ENCODE results near the gene GRM7. TPM values are rescaled to one million over a fixed set of nuclear protein-coding genes. Genes with fewer than 3 reads are reported as not detected.

Gene GRM7
- total and polyA plus RNA-seq, 5 experiments from 2014 or later, result not detected

DNA sequence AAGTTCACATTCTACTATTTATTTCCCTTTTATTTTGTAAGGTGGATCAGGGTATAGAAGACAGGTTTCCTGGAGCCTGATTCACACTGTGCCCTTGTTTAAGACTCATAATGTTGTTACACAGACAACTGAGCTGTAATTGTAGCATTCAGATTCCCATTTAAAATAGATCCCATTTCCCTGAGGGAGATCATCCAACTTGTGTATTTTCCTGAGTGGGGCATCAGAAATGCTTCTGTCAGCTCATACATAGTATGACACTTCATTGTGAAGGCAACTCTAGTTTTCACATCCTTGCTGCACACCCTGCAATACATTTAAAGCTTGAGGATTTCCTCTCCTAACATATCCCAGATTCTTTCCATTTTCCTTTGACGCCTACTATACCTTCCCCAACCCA is 659.7 kb downstream of the GRM7 start:
- no peak for ATAC-seq
- DNase-seq, result no peak
- Mint-ChIP-seq H3K36me3 (no peaks in the 10 kb centered on the region), H3K27me3 (peaks cover 0 to 3% (median 0%) of the 10 kb centered on the region in 5 donors), H3K27ac (no peak overlapping the region), H3K9me3 (peaks cover 0 to 17% (median 5%) of the 10 kb centered on the region in 9 donors), H3K4me1 (no peaks in the 10 kb centered on the region), H3K4me3 (no peak overlapping the region)
- POLR2A ChIA-PET, result no interaction called here

DNA sequence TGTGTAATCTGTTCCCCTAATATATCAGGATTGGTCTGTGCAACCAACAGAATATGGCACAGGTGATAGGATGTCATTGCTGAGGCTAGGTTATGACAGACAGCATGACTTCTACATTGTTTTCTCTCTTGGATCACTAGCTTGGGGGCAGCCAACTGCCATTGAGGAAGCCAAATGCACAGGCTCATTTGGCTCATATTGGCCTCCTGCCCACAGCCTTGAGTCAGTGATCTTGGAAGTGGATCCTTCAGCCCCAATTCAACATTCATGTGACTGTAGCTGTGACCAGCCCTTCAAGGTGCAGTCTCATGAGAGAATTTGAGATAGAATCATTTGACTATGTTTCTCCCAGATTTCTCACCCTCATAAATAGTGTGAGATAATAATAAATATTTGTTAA is 675.6 kb downstream of the GRM7 start:
- peaks cover 0 to 11% (median 2%) of the 10 kb centered on the region in 5 donors for H3K27me3 Mint-ChIP-seq
- H3K36me3 Mint-ChIP-seq, result no peaks in the 10 kb centered on the region
- ATAC-seq (no peak), DNase-seq (no peak)
- no peak overlapping the region for H3K27ac Mint-ChIP-seq
- no peak overlapping the region for H3K4me3 Mint-ChIP-seq
- H3K9me3 Mint-ChIP-seq, result peaks cover 0 to 12% (median 0%) of the 10 kb centered on the region in 9 donors
- no peaks in the 10 kb centered on the region for H3K4me1 Mint-ChIP-seq
- POLR2A ChIA-PET, result no interaction called here

DNA sequence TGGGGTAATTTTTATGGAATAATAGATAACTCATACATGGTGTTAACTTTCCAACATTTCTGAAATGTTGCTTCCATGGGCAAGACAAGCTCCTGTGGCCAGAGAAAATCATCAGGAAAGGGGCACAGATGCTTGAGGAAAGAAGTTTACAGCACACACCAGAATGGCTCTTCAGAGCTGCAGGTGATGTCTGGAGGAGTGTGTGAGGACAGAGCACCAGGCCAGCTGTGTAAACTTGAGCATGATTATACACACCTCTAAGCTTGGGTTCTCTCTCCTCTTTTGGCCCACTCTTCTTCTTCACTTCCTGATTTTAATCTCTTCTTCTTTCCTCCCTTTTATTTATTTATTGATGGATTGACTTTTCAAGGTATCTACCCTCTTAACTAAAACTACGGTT is 676.0 kb downstream of the GRM7 start:
- Mint-ChIP-seq H3K36me3 (no peaks in the 10 kb centered on the region), H3K4me1 (no peaks in the 10 kb centered on the region), H3K27me3 (peaks cover 0 to 8% (median 2%) of the 10 kb centered on the region in 5 donors), H3K9me3 (peaks cover 0 to 12% (median 0%) of the 10 kb centered on the region in 9 donors), H3K4me3 (no peak overlapping the region), H3K27ac (no peak overlapping the region)
- POLR2A ChIA-PET, result no interaction called here
- no peak for DNase-seq
- ATAC-seq, result no peak

- POLR2A ChIA-PET, result no interaction called here
- H3K4me3 Mint-ChIP-seq, result no peak overlapping the region
- ATAC-seq (no peak), DNase-seq (no peak)
- no peaks in the 10 kb centered on the region for H3K4me1 Mint-ChIP-seq
- no peaks in the 10 kb centered on the region for H3K36me3 Mint-ChIP-seq
- H3K9me3 Mint-ChIP-seq, result peaks cover 0 to 4% (median 0%) of the 10 kb centered on the region in 9 donors
- H3K27me3 Mint-ChIP-seq, result peaks cover 0 to 9% (median 1%) of the 10 kb centered on the region in 5 donors
- H3K27ac Mint-ChIP-seq, result no peak overlapping the region
Measured at GRCh38 chr3:7543294-7543880, 682.5 kb downstream of the GRM7 start.

DNA sequence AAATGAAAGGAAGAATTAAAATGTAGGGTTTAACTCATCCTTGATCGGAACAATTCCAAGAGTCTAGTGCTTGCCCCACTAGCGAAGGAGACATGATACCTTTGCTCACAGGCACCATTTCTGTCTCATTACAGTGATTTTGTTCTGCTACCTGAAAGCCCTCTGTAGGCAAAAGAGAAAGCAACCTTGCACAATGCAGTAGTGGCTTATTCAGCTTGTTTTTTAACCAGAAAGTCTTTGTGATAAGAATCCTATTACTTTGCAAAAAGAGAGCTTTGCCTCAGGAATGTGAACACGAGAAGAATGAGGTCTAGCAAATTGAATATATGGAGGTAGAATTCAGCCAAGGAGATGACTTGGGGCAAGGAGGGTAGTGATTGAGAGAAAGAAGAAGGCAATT is 684.4 kb downstream of the GRM7 start:
- no peak for ATAC-seq
- Mint-ChIP-seq H3K4me1 (no peaks in the 10 kb centered on the region), H3K27me3 (peaks cover 0 to 9% (median 1%) of the 10 kb centered on the region in 5 donors), H3K36me3 (no peaks in the 10 kb centered on the region), H3K9me3 (peaks cover 0 to 4% (median 0%) of the 10 kb centered on the region in 9 donors), H3K27ac (no peak overlapping the region), H3K4me3 (no peak overlapping the region)
- POLR2A ChIA-PET, result no interaction called here
- DNase-seq, result no peak

- H3K4me3 Mint-ChIP-seq, result no peak overlapping the region
- ATAC-seq, result no peak
- H3K36me3 Mint-ChIP-seq, result no peaks in the 10 kb centered on the region
- peaks cover 0 to 9% (median 1%) of the 10 kb centered on the region in 5 donors for H3K27me3 Mint-ChIP-seq
- H3K9me3 Mint-ChIP-seq, result peaks cover 0 to 4% (median 0%) of the 10 kb centered on the region in 9 donors
- H3K27ac Mint-ChIP-seq, result no peak overlapping the region
- H3K4me1 Mint-ChIP-seq, result no peaks in the 10 kb centered on the region
- POLR2A ChIA-PET, result no interaction called here
- no peak for DNase-seq
Measured at GRCh38 chr3:7546253-7546652, 685.3 kb downstream of the GRM7 start.

DNA sequence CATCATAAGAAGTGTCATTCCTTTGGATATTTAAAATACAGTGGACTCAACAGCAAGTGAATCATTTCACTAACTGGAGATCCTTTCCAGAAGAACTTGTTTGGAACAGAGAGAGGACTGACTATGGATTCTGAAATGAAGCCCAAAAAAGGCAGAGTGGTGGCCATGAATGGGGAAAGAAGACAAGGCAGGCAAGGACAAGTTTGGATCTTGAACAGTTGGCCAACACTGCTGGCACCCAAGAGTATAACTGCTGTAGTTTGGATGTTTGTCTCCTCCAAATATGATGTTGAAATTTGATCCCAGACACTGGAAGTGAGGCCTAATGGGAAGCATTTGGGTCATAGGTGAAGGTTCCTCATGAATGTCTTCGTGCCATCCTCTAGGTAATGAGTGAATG is 686.9 kb downstream of the GRM7 start:
- DNase-seq (no peak), ATAC-seq (no peak)
- Mint-ChIP-seq H3K4me1 (no peaks in the 10 kb centered on the region), H3K27me3 (peaks cover 0 to 7% (median 1%) of the 10 kb centered on the region in 5 donors), H3K9me3 (peaks cover 0 to 13% (median 7%) of the 10 kb centered on the region in 9 donors), H3K4me3 (no peak overlapping the region), H3K36me3 (peaks cover 0 to under 1% (median 0%) of the 10 kb centered on the region in 3 donors), H3K27ac (no peak overlapping the region)
- POLR2A ChIA-PET, result no interaction called here

DNA sequence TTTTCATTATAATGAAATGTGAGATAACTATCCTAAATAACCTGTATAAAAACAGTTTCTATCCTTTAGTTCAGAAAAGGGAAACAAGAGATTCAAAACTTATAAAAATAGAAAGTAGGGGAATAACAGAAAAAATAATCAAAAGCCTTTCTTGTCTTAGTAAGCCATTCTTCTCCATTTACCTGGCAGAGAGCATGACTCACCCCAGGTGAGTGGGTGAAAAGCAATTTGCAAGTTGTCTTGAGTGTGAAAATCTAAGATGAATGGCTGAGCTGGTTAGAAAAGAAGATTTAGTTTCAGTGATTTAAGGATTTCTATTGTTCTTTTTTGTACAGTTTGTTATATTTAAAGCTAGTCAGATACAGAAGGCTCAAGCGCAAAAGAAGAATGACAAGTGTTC is 702.0 kb downstream of the GRM7 start:
- DNase-seq, result no peak
- no peak for ATAC-seq
- Mint-ChIP-seq H3K4me3 (no peak overlapping the region), H3K4me1 (no peaks in the 10 kb centered on the region), H3K27ac (no peak overlapping the region), H3K27me3 (peaks cover 0 to 6% (median 0%) of the 10 kb centered on the region in 5 donors), H3K9me3 (peaks cover 0 to 5% (median 0%) of the 10 kb centered on the region in 9 donors), H3K36me3 (peaks cover 0 to 2% (median 0%) of the 10 kb centered on the region in 3 donors)
- POLR2A ChIA-PET, result no interaction called here

DNA sequence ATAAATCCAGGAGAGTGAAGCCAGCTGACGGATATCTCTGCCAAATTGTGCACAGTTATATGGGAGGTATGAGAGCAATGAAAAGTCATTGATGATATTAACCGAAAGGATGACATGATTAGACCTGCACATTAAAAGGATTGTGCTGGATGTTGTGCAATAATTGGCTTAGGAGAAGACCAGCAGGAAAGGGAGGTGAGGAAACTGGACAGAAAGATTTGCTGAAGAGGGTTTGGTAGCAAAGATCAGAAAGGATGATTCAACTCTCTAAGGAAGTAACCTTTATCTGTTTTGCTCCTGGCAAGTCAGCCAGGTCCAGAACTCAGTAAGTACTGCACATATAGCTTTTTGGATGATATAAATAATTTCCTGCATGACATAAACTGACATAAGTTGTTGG is 704.7 kb downstream of the GRM7 start:
- POLR2A ChIA-PET, result no interaction called here
- H3K4me3 Mint-ChIP-seq, result no peak overlapping the region
- DNase-seq, result no peak

GRCh38 chr3:7567160-7567559 is 706.2 kb downstream of the GRM7 start:
- Mint-ChIP-seq H3K9me3 (peaks cover 0 to 19% (median 12%) of the 10 kb centered on the region in 9 donors), H3K4me3 (no peak overlapping the region), H3K27ac (no peak overlapping the region), H3K36me3 (peaks cover 0 to 6% (median 2%) of the 10 kb centered on the region in 3 donors), H3K27me3 (peaks cover 0 to 14% (median 0%) of the 10 kb centered on the region in 5 donors), H3K4me1 (no peaks in the 10 kb centered on the region)
- POLR2A ChIA-PET, result no interaction called here
- DNase-seq (no peak), ATAC-seq (no peak)

More for the DNA sequence above, 704.7 kb downstream of the GRM7 start:
- H3K27ac Mint-ChIP-seq, result no peak overlapping the region
- H3K27me3 Mint-ChIP-seq, result peaks cover 0 to 14% (median 0%) of the 10 kb centered on the region in 5 donors
- no peak for ATAC-seq
- H3K36me3 Mint-ChIP-seq, result peaks cover 0 to 6% (median 0%) of the 10 kb centered on the region in 3 donors
- peaks cover 0 to 9% (median 4%) of the 10 kb centered on the region in 9 donors for H3K9me3 Mint-ChIP-seq
- no peaks in the 10 kb centered on the region for H3K4me1 Mint-ChIP-seq

- peaks cover 0 to 19% (median 12%) of the 10 kb centered on the region in 9 donors for H3K9me3 Mint-ChIP-seq
Measured at GRCh38 chr3:7568526-7569184, 707.7 kb downstream of the GRM7 start.

DNA sequence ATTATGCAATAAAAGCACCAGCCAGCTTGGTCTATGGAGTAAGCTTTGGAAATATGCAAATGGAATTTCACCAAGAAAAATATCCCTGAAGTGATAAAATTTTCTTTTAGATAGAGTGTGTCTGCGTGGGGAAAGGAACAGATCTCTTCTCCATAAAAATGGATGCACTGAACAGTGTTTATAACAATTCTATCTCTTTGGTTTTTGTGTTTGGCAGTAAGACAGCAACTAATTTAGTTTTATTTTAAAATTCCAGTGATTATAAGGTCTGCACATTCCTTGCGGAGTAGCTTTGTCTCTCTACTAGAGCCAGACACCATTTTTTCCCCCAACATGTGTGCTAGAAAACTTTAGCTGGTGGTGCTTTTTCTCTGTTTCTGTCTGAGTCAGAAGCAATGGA is 712.4 kb downstream of the GRM7 start:
- Mint-ChIP-seq H3K27me3 (peaks cover 0 to 17% (median 8%) of the 10 kb centered on the region in 5 donors), H3K4me1 (peaks cover 0 to 2% (median 0%) of the 10 kb centered on the region in 4 donors), H3K4me3 (no peak overlapping the region), H3K36me3 (peaks cover 0 to 2% (median 0%) of the 10 kb centered on the region in 3 donors), H3K27ac (no peak overlapping the region), H3K9me3 (peaks cover 0 to 19% (median 12%) of the 10 kb centered on the region in 9 donors)
- DNase-seq (no peak), ATAC-seq (no peak)
- POLR2A ChIA-PET, result no interaction called here

More at GRCh38 chr3:7568526-7569184, 707.7 kb downstream of the GRM7 start:
- no peak for ATAC-seq
- POLR2A ChIA-PET, result no interaction called here
- peaks cover 0 to 6% (median 2%) of the 10 kb centered on the region in 3 donors for H3K36me3 Mint-ChIP-seq
- no peak for DNase-seq
- H3K4me1 Mint-ChIP-seq, result no peaks in the 10 kb centered on the region
- H3K4me3 Mint-ChIP-seq, result no peak overlapping the region
- peaks cover 0 to 14% (median 0%) of the 10 kb centered on the region in 5 donors for H3K27me3 Mint-ChIP-seq
- H3K27ac Mint-ChIP-seq, result no peak overlapping the region

DNA sequence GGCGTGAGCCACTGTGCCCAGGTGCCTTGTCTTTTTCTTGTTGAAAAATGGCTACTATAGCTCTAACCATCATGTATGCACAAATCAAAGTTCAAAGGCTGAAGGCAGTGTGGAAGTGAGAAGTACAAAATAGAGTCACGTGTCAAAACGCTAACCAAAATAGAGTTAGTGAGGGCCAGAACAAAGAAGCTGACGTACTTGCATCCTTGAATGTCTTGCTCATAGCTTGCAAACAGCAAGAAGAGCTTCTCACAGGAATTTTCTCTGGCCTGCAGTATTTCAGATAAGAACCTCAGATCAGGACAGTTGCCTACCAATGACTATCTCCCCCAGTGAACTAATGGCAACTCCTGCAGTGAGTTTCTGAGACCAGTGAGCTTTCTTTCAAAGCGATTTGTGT is 713.5 kb downstream of the GRM7 start:
- Mint-ChIP-seq H3K27ac (no peak overlapping the region), H3K9me3 (peaks cover 0 to 18% (median 12%) of the 10 kb centered on the region in 9 donors)
- POLR2A ChIA-PET, result no interaction called here

More for the DNA sequence above, 713.5 kb downstream of the GRM7 start:
- peaks cover 0 to 16% (median 8%) of the 10 kb centered on the region in 5 donors for H3K27me3 Mint-ChIP-seq
- DNase-seq, result no peak
- H3K4me1 Mint-ChIP-seq, result peaks cover 0 to 2% (median 0%) of the 10 kb centered on the region in 4 donors
- H3K4me3 Mint-ChIP-seq, result no peak overlapping the region
- peaks cover 0 to 2% (median 0%) of the 10 kb centered on the region in 3 donors for H3K36me3 Mint-ChIP-seq
- no peak for ATAC-seq

Measured in naive thymus-derived CD8-positive, alpha-beta T cell (primary cell).